Liver (tissue), 9 donors: ENCODE measurements around the gene SH3PXD2A. TPM values are rescaled to one million over a fixed set of nuclear protein-coding genes. Genes with fewer than 3 reads are reported as not detected.

Experiments used
- DNase-seq: peaks from one replicate; pipeline ENCODE4 v3.0.0-alpha.2; 2017; ENCODE audit warnings: low spot score
- H3K27ac ChIP-seq, 2 donors: one replicate each; pipeline ENCODE4 v1.7.0; 2013; ENCODE audit warnings: inconsistent platforms in 2 of 2, low read length in 2 of 2, control low read depth in 1 of 2, low read depth in 1 of 2, mild to moderate bottlenecking in 1 of 2
- H3K27me3 ChIP-seq, 4 donors: one replicate each; pipeline versions ENCODE4 v1.6.1 to v1.7.0; 2013; ENCODE audit warnings: low read length in 3 of 4, inconsistent platforms in 1 of 4, mild to moderate bottlenecking in 1 of 4, moderate library complexity in 1 of 4; ENCODE audit not compliant: control insufficient read depth in 4 of 4, insufficient read depth in 4 of 4
- H3K36me3 ChIP-seq, 4 donors: one replicate each; pipeline versions ENCODE4 v1.6.1 to v1.7.0; 2013; ENCODE audit warnings: low read length in 3 of 4, mild to moderate bottlenecking in 3 of 4, low read depth in 1 of 4, moderate library complexity in 1 of 4; ENCODE audit not compliant: control insufficient read depth in 4 of 4, insufficient read depth in 3 of 4
- H3K4me1 ChIP-seq, 4 donors: one replicate each; pipeline versions ENCODE4 v1.6.1 to v1.7.0; 2013; ENCODE audit warnings: low read length in 3 of 4, mild to moderate bottlenecking in 3 of 4, moderate library complexity in 1 of 4; ENCODE audit not compliant: control insufficient read depth in 4 of 4, insufficient read depth in 4 of 4
- H3K4me3 ChIP-seq, 3 donors: one replicate each; pipeline versions ENCODE4 v1.6.1 to v1.7.0; 2013; ENCODE audit warnings: low read length in 3 of 3, control low read depth in 1 of 3, low read depth in 1 of 3, mild to moderate bottlenecking in 1 of 3
- H3K9ac ChIP-seq, 2 donors: one replicate each; pipeline ENCODE4 v1.7.0; 2013; ENCODE audit warnings: low read length in 2 of 2, mild to moderate bottlenecking in 2 of 2, moderate library complexity in 2 of 2, control low read depth in 1 of 2, low read depth in 1 of 2
- H3K9me3 ChIP-seq, 4 donors: one replicate each; pipeline versions ENCODE4 v1.6.1 to v1.7.0; 2013; ENCODE audit warnings: low read length in 3 of 4; ENCODE audit not compliant: control insufficient read depth in 4 of 4
- CTCF ChIP-seq: fragments of 150-350 bp; IDR thresholded peaks from 2 replicates; pipeline ENCODE4 v1.5.1; 2017; ENCODE audit warnings: improper control_type of control experiment, low read depth, low read length; ENCODE audit not compliant: missing input control
- EGR1 ChIP-seq, 2 donors: IDR thresholded peaks; 2 replicates each; pipeline ENCODE4 v1.6.1; 2016 to 2018; ENCODE audit warnings: antibody characterized with exemption in 2 of 2, low read depth in 2 of 2
- GABPA ChIP-seq, 2 donors: IDR thresholded peaks in 1 of 2; conservative IDR thresholded peaks in 1 of 2; 2 replicates each; pipeline ENCODE4 v1.6.1; 2016; ENCODE audit warnings: antibody characterized with exemption in 2 of 2, mild to moderate bottlenecking in 1 of 2, moderate library complexity in 1 of 2
- HNF4A ChIP-seq, 2 donors: conservative IDR thresholded peaks; 2 replicates each; pipeline ENCODE4 v1.6.1; 2016; ENCODE audit warnings: antibody characterized with exemption in 2 of 2, mild to moderate bottlenecking in 2 of 2
- HNF4G ChIP-seq: IDR thresholded peaks from 2 replicates; pipeline ENCODE4 v1.6.1; 2016; ENCODE audit warnings: antibody characterized with exemption
- JUND ChIP-seq, 2 donors: IDR thresholded peaks; 2 replicates each; pipeline ENCODE4 v1.6.1; 2016; ENCODE audit warnings: antibody characterized with exemption in 2 of 2
- MAX ChIP-seq: IDR thresholded peaks from 2 replicates; pipeline ENCODE4 v1.6.1; 2016; ENCODE audit warnings: antibody characterized with exemption
- NR2F2 ChIP-seq: IDR thresholded peaks from 2 replicates; pipeline ENCODE4 v1.6.1; 2016; ENCODE audit warnings: antibody characterized with exemption
- REST ChIP-seq: IDR thresholded peaks from 2 replicates; pipeline ENCODE4 v1.6.1; 2016; ENCODE audit warnings: antibody characterized with exemption, mild to moderate bottlenecking
- SP1 ChIP-seq: IDR thresholded peaks from 2 replicates; pipeline ENCODE4 v1.6.1; 2018; ENCODE audit warnings: antibody characterized with exemption, mild to moderate bottlenecking
- TAF1 ChIP-seq: conservative IDR thresholded peaks from 2 replicates; pipeline ENCODE4 v1.6.1; 2016; ENCODE audit warnings: antibody characterized with exemption, mild to moderate bottlenecking
- WGBS: extraction: QIAGEN DNeasy Blood & Tissue Kit; methylation state at CpG from one replicate; pipeline ENCODE4 v1.1.7; 2013; 5-methylcytosine and 5-hydroxymethylcytosine counted together
- polyA plus RNA-seq, 2 donors: library from polyadenylated mRNA; stranded (reverse) in 1 of 2; unstranded in 1 of 2; fragments of 200-250 nt in 1 of 2; fragments of >200 nt in 1 of 2; fragmentation: Nextera tagmentation in 1 of 2; extraction: Ambion mirVana in 1 of 2; gene quantifications; one replicate each; pipeline versions ENCODE4 v1.2.1 to v1.2.3, GENCODE V29; 2013 to 2015
- total RNA-seq, 2 donors: library from RNA; depleted of rRNA; stranded (reverse); fragments of >200 nt; gene quantifications; one replicate each; pipeline ENCODE4 v1.2.3, GENCODE V29; 2014
- donor health status: healthy.
- donor health status: healthy.
- donor health status: healthy.
- donor health status: healthy.
- donor health status: healthy.

The SH3PXD2A gene
- total and polyA plus RNA-seq, 4 donors: 0.82 to 5.5 (median 3.9) TPM

GRCh38 chr10:103669243-103669929 is 186.0 kb downstream of the SH3PXD2A start:
- Histone ChIP-seq H3K4me1 (peaks cover 0 to 19% (median 15%) of the 10 kb centered on the region in 4 donors), H3K9ac (no peak overlapping the region), H3K27ac (no peak overlapping the region), H3K4me3 (no peak overlapping the region), H3K36me3 (no peaks in the 10 kb centered on the region), H3K9me3 (no peaks in the 10 kb centered on the region), H3K27me3 (no peaks in the 10 kb centered on the region)
- DNase-seq: no peak
- 85% methylated on average over 6 of the region's 6 CpGs for WGBS
- no peak for TF ChIP-seq MAX
- no peak for TF ChIP-seq HNF4A (conservative IDR thresholded peaks at IDR 0.05)
- TF ChIP-seq GABPA (IDR thresholded peaks at IDR 0.05 in 1 of 2, conservative IDR thresholded peaks at IDR 0.05 in 1 of 2): no peak
- no peak for TF ChIP-seq HNF4G
- no peak for TF ChIP-seq CTCF
- TF ChIP-seq JUND (IDR thresholded peaks at IDR 0.05): no peak
- no peak for TF ChIP-seq SP1
- TF ChIP-seq EGR1 (IDR thresholded peaks at IDR 0.05; ENCODE audit: low read depth in 2 of 2): no peak
- no peak for TF ChIP-seq TAF1
- TF ChIP-seq REST: no peak

GRCh38 chr10:103668351-103669242 is 186.8 kb downstream of the SH3PXD2A start:
- TF ChIP-seq MAX: no peak
- peak; percentile 28 for TF ChIP-seq NR2F2
- no peak for DNase-seq
- WGBS: 70% methylated on average over 37 of the region's 37 CpGs
- Histone ChIP-seq H3K27ac (peak overlapping the region; percentile 37 to 50), H3K9ac (no peak overlapping the region), H3K4me1 (peaks cover 3 to 26% (median 22%) of the 10 kb centered on the region in 4 donors), H3K9me3 (no peaks in the 10 kb centered on the region), H3K27me3 (no peaks in the 10 kb centered on the region), H3K36me3 (no peaks in the 10 kb centered on the region), H3K4me3 (no peak overlapping the region)
